ENCODE measurements around the gene PKDCC. TPM values are rescaled to one million over a fixed set of nuclear protein-coding genes. Genes with fewer than 3 reads are reported as not detected.

Gene PKDCC
- total RNA-seq, 1 experiment from 2014 or later: 82.2 TPM

DNA sequence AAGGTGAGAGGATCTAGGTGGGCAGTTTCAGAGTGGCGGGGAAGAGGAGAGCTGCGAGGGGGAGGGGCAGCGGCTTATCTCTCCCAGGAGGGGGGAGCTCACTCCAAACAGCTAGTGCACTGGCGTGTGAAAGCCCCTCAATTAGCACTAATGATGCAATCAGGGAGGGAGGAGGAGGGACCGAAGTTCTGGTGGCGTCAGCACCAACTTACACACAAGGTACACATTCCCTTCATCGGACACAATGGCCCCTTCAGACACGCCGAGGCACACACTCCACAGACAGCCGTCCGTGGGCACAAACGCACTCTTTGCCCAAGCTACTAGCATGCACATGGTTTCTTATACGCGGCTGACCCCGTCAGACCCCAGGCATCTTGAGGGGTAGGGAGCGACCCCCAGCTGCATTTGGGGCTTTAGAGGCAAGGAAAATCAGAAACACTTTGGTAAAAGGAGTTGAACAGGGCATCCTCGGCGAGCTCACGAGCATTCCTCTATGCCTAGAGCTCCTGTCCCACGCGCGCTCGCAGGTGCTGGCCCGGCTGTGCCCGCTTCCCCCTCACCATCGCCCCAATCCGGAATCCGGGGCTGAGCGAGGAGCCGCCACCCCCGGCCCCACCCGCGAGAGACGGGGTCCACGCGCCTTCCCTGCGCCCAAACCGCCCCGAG is 868 bp upstream of the PKDCC start:
- Histone ChIP-seq H3K9me3 (ENCODE audit: low read depth, low read length, poor library complexity, severe bottlenecking) (no peaks in the 10 kb centered on the region), H3K36me3 (ENCODE audit: insufficient read depth, low read length, poor library complexity, severe bottlenecking) (no peaks in the 10 kb centered on the region), H3K27me3 (replicated peaks; ENCODE audit: insufficient read depth, low read depth, low read length, poor library complexity) (no peaks in the 10 kb centered on the region), H3K27ac (ENCODE audit: low read depth, low read length, poor library complexity, severe bottlenecking) (peak overlapping the region; percentile 95), H3K4me3 (ENCODE audit: low read depth, low read length, poor library complexity, severe bottlenecking) (peak overlapping the region; percentile 84), H3K4me1 (ENCODE audit: insufficient read depth, low read length, poor library complexity, severe bottlenecking) (peaks cover 34% of the 10 kb centered on the region)
- peak; percentile 87 for DNase-seq (ENCODE audit: low spot score)
- ChIA-PET CTCF (interaction anchor here (1.2 kb wide), 1 partner anchor 177 kb away, joined by 5 read pairs; no protein-coding TSS in a partner anchor), POLR2A (ENCODE audit: low non-redundant PET) (no interaction called here)
- no TSS peak for BruUV-seq (replicated peaks)
- intact Hi-C loops (cut with micrococcal nuclease; ENCODE audit: unreplicated experiment): loop anchor here (1.0 to 5.0 kb wide), 3 partner anchors 19 to 105 kb away; no protein-coding TSS in a partner anchor
- TF ChIP-seq, protein P1, sequence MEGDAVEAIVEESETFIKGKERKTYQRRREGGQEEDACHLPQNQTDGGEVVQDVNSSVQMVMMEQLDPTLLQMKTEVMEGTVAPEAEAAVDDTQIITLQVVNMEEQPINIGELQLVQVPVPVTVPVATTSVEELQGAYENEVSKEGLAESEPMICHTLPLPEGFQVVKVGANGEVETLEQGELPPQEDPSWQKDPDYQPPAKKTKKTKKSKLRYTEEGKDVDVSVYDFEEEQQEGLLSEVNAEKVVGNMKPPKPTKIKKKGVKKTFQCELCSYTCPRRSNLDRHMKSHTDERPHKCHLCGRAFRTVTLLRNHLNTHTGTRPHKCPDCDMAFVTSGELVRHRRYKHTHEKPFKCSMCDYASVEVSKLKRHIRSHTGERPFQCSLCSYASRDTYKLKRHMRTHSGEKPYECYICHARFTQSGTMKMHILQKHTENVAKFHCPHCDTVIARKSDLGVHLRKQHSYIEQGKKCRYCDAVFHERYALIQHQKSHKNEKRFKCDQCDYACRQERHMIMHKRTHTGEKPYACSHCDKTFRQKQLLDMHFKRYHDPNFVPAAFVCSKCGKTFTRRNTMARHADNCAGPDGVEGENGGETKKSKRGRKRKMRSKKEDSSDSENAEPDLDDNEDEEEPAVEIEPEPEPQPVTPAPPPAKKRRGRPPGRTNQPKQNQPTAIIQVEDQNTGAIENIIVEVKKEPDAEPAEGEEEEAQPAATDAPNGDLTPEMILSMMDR (conservative IDR thresholded peaks at IDR 0.05; ENCODE audit: low read depth, low read length): no peak
- no peak for TF ChIP-seq EZH2 (IDR thresholded peaks at IDR 0.05; ENCODE audit: borderline replicate concordance, low read depth, low read length, poor library complexity, severe bottlenecking)

DNA sequence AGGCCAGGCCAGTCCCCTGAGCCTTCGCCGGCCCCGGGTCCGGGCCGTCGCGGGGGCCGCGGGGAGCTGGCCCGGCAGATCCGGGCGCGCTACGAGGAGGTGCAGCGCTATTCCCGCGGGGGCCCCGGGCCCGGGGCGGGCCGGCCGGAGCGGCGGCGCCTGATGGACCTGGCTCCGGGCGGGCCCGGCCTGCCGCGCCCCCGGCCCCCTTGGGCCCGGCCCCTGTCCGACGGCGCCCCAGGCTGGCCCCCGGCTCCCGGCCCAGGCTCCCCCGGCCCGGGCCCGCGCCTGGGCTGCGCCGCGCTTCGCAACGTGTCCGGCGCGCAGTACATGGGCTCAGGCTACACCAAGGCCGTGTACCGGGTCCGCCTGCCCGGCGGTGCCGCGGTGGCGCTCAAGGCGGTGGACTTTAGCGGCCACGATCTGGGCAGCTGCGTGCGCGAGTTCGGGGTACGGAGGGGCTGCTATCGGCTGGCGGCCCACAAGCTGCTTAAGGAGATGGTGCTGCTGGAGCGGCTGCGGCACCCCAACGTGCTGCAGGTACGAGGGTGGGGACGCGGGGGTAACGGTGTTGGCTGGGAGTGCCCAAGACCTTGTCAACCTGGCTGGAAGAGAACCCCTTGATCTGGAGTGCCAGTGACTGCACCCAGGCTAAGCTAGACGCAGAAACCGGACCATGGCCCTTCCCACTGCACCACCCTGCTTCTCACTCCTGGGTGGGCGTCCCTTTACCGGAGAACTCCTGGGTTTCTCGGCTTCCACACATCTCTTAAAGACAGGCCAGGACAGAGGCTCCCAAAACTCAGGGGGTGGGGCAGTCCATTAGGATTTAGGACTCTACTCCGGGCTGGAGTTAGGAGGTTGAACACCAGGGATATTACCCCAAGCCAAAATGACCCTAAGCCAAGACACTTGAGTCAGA is 739 bp downstream of the PKDCC start:
- Histone ChIP-seq H3K4me3 (ENCODE audit: low read depth, low read length, poor library complexity, severe bottlenecking) (peak overlapping the region; percentile 84), H3K9me3 (ENCODE audit: low read depth, low read length, poor library complexity, severe bottlenecking) (no peaks in the 10 kb centered on the region), H3K36me3 (ENCODE audit: insufficient read depth, low read length, poor library complexity, severe bottlenecking) (peaks cover 10% of the 10 kb centered on the region), H3K27ac (ENCODE audit: low read depth, low read length, poor library complexity, severe bottlenecking) (peak overlapping the region; percentile 84), H3K4me1 (ENCODE audit: insufficient read depth, low read length, poor library complexity, severe bottlenecking) (peaks cover 34% of the 10 kb centered on the region), H3K27me3 (replicated peaks; ENCODE audit: insufficient read depth, low read depth, low read length, poor library complexity) (no peaks in the 10 kb centered on the region)
- TF ChIP-seq, protein P1 (conservative IDR thresholded peaks at IDR 0.05; ENCODE audit: low read depth, low read length): no peak
- no peak for TF ChIP-seq EZH2 (IDR thresholded peaks at IDR 0.05; ENCODE audit: borderline replicate concordance, low read depth, low read length, poor library complexity, severe bottlenecking)
- ChIA-PET CTCF (interaction anchor here (1.5 kb wide), 1 partner anchor 179 kb away, joined by 8 read pairs; no protein-coding TSS in a partner anchor), POLR2A (ENCODE audit: low non-redundant PET) (no interaction called here)
- no peak for DNase-seq (ENCODE audit: low spot score)
- intact Hi-C loops (cut with micrococcal nuclease; ENCODE audit: unreplicated experiment): loop anchor here (5.0 kb wide), 1 partner anchor 106 kb away; no protein-coding TSS in a partner anchor
- TSS peak; percentile 30 for BruUV-seq (replicated peaks)

DNA sequence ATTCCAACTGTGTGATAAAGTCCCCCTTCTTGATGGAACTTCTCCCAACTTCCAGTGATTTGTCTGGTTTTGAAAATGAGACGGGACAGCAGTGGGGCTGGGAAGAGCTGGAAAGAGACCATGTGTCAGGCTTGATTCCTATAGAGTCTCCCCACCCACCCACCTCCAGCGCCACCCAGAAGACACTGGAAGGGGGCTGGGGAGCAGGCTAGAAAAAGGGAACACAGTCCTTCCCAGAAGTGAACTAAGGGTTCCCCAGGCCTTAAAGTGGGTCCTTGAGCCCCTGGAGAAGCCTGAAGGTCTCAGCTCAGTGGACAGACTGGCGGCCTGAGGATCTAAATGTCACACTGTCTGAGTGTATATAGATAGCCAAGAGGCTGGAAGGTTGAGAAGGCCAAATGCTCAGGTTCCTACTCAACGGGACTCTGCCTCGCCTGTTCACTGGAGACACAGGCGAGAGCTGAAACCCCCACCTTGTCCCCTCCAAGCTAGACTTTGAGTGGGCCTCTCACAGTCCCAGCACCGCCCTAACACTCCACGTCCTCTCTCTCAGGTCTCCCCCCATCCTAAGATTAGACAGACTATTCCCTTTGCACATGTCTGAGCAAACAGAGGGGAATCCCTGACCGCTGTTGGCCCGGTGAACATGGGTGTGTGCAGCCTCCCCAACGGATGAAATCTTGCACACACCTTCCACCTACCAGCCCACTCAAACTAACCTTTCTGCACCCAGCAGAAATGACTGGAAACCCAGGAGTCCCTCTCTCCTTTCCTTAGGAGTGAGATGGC is 1.6 kb downstream of the PKDCC start:
- Histone ChIP-seq H3K27me3 (replicated peaks; ENCODE audit: insufficient read depth, low read depth, low read length, poor library complexity) (no peaks in the 10 kb centered on the region), H3K9me3 (ENCODE audit: low read depth, low read length, poor library complexity, severe bottlenecking) (no peaks in the 10 kb centered on the region), H3K27ac (ENCODE audit: low read depth, low read length, poor library complexity, severe bottlenecking) (peak overlapping the region; percentile 84), H3K36me3 (ENCODE audit: insufficient read depth, low read length, poor library complexity, severe bottlenecking) (peaks cover 18% of the 10 kb centered on the region), H3K4me3 (ENCODE audit: low read depth, low read length, poor library complexity, severe bottlenecking) (peak overlapping the region; percentile 84), H3K4me1 (ENCODE audit: insufficient read depth, low read length, poor library complexity, severe bottlenecking) (peaks cover 37% of the 10 kb centered on the region)
- DNase-seq (ENCODE audit: low spot score): no peak
- no peak for TF ChIP-seq EZH2 (IDR thresholded peaks at IDR 0.05; ENCODE audit: borderline replicate concordance, low read depth, low read length, poor library complexity, severe bottlenecking)
- TF ChIP-seq, protein P1 (conservative IDR thresholded peaks at IDR 0.05; ENCODE audit: low read depth, low read length): no peak
- POLR2A ChIA-PET (ENCODE audit: low non-redundant PET): interaction anchor here (0.5 kb wide), 1 partner anchor 51 kb away, joined by 4 read pairs; no protein-coding TSS in a partner anchor
- BruUV-seq (replicated peaks): no TSS peak
- intact Hi-C loops (cut with micrococcal nuclease; ENCODE audit: unreplicated experiment): loop anchor here (5.0 kb wide), 1 partner anchor 107 kb away; no protein-coding TSS in a partner anchor
- CTCF ChIA-PET: interaction anchor here (1.5 kb wide), 1 partner anchor 180 kb away, joined by 8 read pairs; no protein-coding TSS in a partner anchor
